Occipital lobe (tissue), 2 donors: Measurements from ENCODE around the gene THRA. TPM values are rescaled to one million over a fixed set of nuclear protein-coding genes. Genes with fewer than 3 reads are reported as not detected.

Source experiments
- small RNA-seq: library from RNA; depleted of rRNA; stranded (forward); fragments of <200 nt; gene quantifications from one replicate; pipeline ENCODE3, GENCODE V24; 2014
- total RNA-seq: library from RNA; depleted of rRNA; stranded (reverse); fragments of >200 nt; gene quantifications from one replicate; pipeline ENCODE4 v1.2.3, GENCODE V29; 2014

Gene THRA
- total RNA-seq, 1 donor from 2014 or later = 91.1 TPM

Small RNA genes lying within 50 kb of the gene (small RNA-seq; reads per million reads assigned to genes)
- gene SNORD124 = 1,128 reads per million, percentile 99 among the genes with 10 or more reads in this experiment

Other genes with a start within 250 kb of the THRA start
- 0.16 TPM for gene IKZF3, start 198.7 kb upstream of the THRA start, total RNA-seq
- not detected for gene ZPBP2, start 194.8 kb upstream of the THRA start, total RNA-seq
- gene GSDMB, start 144.3 kb upstream of the THRA start, total RNA-seq = 7.6 TPM
- gene ORMDL3, start 135.4 kb upstream of the THRA start, total RNA-seq = 51.2 TPM
- gene LRRC3C, start 135.2 kb upstream of the THRA start, total RNA-seq = not detected
- gene GSDMA, start 100.0 kb upstream of the THRA start, total RNA-seq = not detected
- 69.1 TPM for gene PSMD3, start 82.2 kb upstream of the THRA start, total RNA-seq
- gene CSF3, start 47.5 kb upstream of the THRA start, total RNA-seq = 0.16 TPM
- 72.5 TPM for gene MED24, start 8.6 kb upstream of the THRA start, total RNA-seq
- gene NR1D1, start 37.6 kb downstream of the THRA start, total RNA-seq = 0.78 TPM
- gene MSL1, start 59.0 kb downstream of the THRA start, total RNA-seq = 89.2 TPM
- gene CASC3, start 77.6 kb downstream of the THRA start, total RNA-seq = 43.8 TPM
- gene RAPGEFL1, start 114.5 kb downstream of the THRA start, total RNA-seq = 17.0 TPM
- gene WIPF2, start 156.3 kb downstream of the THRA start, total RNA-seq = 8.0 TPM
- 1.6 TPM for gene CDC6, start 224.9 kb downstream of the THRA start, total RNA-seq
- gene RARA, start 246.2 kb downstream of the THRA start, total RNA-seq = 7.2 TPM